GM21447 (cell line): ENCODE data around the gene TRAFD1.

Experiments used
- ATAC-seq: cut with Tn5 transposase; IDR thresholded peaks from one replicate; pipeline ENCODE4 v1.9.1; 2021; ENCODE audit not compliant: unreplicated experiment

Gene TRAFD1

DNA sequence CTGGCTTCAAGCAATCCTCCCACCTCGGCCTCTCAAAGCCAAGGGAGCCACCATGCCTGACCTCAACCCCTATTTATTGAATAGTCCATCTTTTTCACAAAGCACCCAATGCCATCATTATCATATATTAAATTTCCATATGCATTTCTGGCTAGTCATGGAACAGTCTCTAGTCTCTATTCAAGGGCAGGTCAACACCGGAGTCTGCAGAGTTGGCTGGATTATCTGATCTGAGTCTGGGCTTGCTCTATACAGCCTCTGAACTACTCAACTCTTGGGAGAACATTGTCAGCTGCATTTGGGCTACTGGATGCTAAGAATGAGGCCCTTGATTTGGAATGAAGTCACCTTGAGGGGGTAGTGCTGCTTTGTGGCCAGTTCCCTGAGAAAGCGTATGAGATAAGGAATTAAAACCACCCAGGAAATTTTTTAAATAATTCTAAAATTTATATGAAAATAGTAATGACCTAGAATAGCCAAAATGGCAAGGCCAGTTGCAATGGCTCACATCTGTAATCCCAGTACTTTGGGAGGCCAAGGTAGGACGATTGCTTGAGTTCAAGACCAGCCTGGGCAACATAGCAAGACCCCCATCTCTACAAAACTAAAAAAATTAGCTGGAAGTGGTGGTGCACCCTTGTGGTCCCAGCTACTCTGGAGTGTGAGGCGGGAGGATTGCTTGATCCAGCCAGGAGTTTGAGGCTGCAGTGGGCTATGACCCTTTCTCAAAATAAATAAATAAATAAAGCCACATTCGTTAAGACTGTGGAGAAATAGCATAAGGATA, 9.9 kb upstream of the TRAFD1 start:
- ATAC-seq: no peak

GRCh38 chr12:112116232-112117060, 8.9 kb upstream of the TRAFD1 start:
- ATAC-seq: no peak

- no peak for ATAC-seq
These were observed 7.7 kb upstream of the TRAFD1 start for GRCh38 chr12:112117685-112118084.

GRCh38 chr12:112121780-112122565, 3.4 kb upstream of the TRAFD1 start:
- ATAC-seq: no peak

GRCh38 chr12:112122823-112123690, 2.3 kb upstream of the TRAFD1 start:
- ATAC-seq: no peak

GRCh38 chr12:112124918-112125249, 476 bp upstream of the TRAFD1 start:
- ATAC-seq: peak; percentile 2

DNA sequence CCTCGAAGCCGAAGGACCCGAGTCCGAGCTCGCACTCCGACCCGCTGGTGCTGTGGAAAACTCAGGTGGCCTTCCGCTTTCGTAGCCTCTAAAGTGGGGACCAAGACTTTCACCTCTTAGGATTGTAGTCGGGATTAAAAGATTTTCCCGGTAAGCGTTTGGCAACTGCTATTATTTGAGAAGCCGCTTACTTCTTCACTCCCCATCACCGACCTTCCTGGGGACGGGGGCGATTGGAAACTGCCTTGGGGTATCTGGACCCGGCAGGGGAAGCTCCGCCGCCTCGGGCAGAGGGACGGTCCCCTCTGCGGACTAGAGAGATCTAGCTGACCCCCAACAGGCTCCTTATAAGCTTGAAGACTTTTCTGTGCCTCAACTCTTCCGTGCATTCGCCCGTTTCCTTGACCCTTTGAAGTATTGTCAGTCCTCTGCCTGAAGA, 659 bp downstream of the TRAFD1 start:
- ATAC-seq: no peak

DNA sequence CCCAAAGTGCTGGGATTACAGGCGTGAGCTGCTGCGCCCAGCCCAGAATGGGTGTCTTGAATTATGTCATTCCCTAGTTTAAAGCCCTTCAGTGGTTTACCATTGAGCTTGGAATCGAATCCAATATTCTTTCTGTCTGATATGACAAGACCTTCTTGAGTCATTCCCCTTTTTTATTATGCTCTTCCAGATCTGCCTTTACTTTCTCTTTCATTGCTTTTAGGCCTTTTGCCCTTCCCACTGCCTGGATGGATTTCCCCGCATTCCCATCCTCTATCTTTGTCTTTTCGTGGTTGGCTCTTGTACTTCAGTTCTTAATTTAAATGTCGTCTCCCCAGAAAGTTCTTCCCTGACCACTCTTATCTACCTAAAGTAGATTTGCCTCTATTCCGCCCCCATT, 1.6 kb downstream of the TRAFD1 start:
- ATAC-seq: no peak

DNA sequence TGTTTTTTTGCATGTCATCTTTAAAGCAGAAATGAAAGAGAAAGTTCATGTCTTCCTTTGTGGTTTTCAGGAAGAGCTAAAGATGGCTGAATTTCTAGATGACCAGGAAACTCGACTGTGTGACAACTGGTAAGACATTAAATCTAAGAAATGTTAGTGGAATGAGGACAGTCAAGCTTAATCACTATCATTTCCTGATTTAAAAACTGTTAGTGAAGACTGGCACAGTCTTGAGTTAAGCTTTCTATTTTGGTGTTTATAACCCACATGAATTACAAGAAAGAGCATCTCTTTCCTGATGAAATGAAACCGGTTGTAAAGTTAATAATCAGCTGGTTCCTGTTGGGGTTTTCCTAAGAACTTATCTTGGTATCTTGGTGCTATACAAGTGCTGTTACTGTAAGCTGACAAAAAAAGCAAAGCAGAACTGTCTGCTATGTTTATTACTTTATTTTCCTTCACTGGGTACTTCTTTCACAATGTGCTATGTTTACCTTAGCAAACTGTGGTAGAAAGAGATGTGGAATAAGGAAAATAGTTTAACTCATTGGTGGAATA, 5.2 kb downstream of the TRAFD1 start:
- ATAC-seq: peak; percentile 57

GRCh38 chr12:112131686-112132085, 6.3 kb downstream of the TRAFD1 start:
- no peak for ATAC-seq

DNA sequence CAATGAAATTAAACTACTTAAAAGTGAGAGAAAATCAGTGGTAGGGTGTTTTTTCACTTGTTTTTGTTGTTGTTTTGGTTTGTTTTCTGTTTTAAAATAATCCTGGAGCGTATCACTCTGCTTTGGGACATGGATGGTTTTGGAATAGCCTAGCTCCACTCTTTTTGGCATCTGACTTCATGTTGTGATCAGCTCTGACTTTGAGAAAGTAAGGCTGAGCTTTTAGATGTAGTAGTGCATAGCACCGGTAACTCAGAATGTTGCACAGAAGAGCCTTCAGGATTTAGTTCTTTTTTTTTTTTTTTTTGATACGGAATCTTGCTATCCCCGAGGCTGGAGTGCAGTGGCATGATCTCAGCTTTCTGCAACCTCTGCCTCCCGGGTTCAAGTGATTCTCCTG, 8.1 kb downstream of the TRAFD1 start:
- no peak for ATAC-seq

GRCh38 chr12:112134731-112135130, 9.4 kb downstream of the TRAFD1 start:
- no peak for ATAC-seq

GRCh38 chr12:112140728-112141127, 15.4 kb downstream of the TRAFD1 start:
- no peak for ATAC-seq

- no peak for ATAC-seq
These were observed 20.8 kb downstream of the TRAFD1 start for GRCh38 chr12:112146123-112146522.

DNA sequence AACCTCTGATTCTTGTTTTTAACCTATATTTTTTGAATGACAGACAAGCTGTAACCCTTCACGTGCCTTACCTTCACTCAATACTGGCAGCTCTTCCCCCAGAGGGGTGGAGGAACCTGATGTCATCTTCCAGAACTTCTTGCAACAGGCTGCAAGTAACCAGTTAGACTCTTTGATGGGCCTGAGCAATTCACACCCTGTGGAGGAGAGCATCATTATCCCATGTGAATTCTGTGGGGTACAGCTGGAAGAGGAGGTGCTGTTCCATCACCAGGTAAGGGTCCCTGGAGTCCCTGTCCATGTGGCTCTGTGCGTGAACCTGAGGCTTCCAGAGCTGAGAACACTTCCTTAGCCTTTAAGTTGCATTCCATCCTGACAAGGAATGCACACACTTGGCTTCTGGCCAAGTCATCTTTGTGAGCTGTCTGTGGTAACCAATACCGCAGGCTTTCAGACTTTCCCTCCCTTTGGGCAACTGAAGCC, 22.7 kb downstream of the TRAFD1 start:
- no peak for ATAC-seq

GRCh38 chr12:112149596-112149995, 24.2 kb downstream of the TRAFD1 start:
- ATAC-seq: no peak

GRCh38 chr12:112151766-112152541, 26.6 kb downstream of the TRAFD1 start:
- no peak for ATAC-seq

DNA sequence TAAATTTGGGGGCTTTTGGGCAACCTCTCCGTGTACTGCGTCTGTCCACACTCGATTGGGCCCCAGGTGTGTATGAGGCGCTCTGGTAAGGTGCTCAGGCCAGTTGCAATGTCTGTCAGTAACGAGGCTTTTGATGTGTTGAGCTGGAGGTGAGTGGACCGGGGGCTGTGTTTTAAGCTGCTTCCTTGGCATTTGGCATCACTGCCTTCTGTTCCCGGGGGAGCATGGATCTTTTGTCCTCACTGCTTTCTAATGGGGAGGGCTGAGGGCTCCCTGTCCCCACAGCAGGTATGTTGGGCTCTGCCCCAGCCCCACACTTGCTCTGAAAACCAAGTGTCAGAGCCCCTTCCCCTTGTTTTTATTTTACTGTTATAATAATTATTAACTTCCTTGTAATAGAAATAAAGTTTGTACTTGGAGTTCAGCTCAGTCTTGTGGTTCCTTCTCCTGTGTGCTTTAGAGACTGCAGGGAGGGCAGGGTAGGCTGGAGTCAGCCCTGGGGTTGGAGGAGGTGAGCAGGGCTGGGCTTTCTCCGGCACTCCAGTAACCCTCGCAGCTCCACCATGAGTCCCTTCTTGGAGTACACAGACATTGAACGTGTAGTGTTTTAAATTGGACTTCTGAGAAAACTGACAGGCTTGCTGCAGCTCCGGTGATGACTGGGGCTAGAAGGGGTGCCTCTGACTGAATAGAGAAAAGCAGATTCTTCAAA, 28.0 kb downstream of the TRAFD1 start:
- ATAC-seq: no peak

DNA sequence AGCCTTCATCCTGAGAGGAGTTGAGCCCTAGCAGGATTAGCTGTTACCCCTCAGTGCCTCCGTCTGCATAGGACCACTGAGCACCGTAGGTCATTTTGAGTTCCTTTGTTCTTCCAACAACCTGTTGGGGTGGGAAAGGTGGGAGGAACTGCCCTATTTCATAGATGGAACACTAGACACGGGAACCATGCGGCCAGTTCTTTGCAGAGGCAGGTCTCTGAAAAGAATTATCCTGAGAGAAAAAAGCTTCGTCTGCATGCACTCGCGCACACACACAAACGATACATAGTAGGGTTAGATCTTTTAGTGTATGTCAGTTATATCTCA, 28.5 kb downstream of the TRAFD1 start:
- no peak for ATAC-seq
